ENCODE results near the gene C16orf87.

The C16orf87 gene

GRCh38 chr16:46843898-46844642 lies 13.1 kb upstream of the C16orf87 start:
- in situ Hi-C loops (cut with HindIII; ENCODE audit: low sequenced_read_pairs): no loop called here

DNA sequence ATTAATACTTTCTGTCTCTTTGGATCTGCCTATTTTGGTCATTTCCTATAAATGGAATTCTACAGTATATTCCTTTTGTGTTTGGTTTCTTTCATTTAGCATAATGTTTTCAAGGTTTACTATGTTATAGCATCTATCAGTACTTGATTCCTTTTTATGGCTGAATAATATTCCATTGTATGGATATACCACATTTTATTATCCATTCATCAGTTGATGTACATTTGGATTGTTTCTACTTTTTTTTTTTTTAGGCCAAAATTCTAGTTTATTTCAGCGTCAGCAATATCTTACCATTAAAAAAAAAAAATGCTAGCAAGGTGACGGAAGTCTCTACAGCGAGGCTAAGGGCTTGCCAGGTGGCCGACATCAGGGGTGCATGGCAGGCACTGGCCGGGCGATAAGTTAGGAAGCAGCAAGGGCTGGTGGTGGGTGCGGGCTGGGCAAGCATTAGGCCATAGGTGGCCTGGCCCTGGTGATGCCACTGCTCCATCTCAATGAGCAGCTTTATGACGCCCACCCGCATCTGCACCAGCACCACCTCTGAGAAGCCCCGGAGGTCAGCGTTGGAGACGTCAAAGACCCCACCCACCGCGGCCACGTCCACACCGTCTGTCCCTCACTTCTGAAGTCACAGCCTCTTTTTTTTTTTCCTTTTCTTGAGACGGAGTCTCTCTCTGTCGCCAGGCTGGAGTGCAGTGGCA lies 11.4 kb upstream of the C16orf87 start:
- in situ Hi-C loops (cut with HindIII; ENCODE audit: low sequenced_read_pairs): no loop called here

DNA sequence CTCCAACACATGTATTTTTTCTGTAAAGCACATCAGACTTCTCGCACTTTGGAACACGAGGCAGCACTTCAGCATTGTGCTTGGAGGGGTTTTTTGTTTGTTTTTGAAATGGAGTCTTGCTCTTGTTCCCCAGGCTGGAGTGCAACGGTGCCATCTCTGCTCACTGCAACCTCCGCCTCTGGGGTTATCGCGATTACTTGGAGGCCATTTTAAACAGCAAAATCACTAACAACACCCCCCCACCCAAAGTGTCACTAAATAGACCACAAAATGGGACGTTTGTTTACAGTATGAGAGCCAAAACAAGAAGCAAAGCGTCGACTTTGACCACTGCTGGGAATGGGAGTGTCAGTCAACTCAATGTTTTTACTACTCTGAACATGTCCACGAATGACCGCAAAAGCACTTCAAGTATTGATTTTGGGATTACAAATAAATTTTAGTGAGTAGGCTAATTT lies 9.0 kb upstream of the C16orf87 start:
- in situ Hi-C loops (cut with HindIII; ENCODE audit: low sequenced_read_pairs): loop anchor here (5.0 kb wide), 1 partner anchor 102 kb away; no protein-coding TSS in a partner anchor

DNA sequence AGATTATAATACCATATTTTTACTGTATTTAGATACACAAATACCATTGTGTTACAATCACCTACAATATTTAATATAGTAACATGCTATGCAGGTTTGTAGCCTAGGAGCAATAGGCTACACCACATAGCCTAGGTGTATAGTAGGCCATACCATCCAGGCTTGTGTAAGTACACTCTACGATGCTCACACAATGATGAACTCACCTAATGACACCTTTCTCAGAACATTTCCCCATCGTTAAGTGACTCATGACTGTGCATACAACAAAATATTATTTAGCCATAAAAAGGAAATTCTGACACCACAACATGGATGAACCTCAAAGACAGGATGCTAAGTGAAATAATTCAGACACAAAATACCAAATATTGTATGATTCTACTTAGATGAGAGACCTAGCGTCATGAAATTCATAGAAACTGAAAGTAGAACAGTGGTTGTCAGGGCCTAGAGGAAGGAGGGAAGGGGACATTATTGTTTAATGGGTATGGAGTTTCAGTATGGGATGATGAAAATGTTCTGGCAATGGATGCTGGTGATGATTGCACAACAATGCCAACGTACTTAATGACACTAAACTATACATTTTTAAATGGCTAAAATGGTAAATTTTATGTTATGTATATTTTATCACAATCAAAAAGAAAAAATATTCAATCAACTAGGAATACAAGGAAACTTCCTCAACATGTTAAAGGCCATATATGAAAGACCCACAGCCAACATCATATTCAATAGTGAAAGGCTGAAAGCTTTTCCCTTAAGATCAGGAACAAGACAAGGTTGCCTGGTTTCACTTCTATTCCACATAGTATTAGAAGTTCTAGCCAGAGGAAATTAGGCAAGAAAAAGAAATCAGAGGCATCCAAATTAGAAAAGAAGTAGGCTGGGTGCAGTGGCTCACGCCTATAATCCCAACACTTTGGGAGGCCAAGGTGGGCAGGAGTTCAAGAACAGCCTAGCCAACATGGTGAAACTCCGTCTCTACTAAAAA lies 5.9 kb upstream of the C16orf87 start:
- in situ Hi-C loops (cut with HindIII; ENCODE audit: low sequenced_read_pairs): loop anchor here (5.0 kb wide), 1 partner anchor 105 kb away; no protein-coding TSS in a partner anchor

DNA sequence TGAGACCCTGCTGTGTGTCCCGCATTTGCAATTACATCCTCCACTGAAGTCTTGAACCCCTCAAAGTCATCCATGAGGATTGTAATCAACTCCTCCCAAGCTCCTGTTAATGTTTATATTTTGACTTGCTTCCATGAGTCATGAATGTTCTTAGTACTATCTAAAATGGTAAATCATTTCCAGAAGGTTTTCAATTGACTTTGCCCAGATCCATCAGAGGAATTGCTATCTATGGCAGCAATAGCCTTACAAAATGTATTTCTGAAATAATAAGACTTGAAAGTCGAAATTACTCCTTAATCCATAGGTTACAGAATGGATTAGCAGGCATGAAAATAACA lies 2.5 kb upstream of the C16orf87 start:
- in situ Hi-C loops (cut with HindIII; ENCODE audit: low sequenced_read_pairs): no loop called here

DNA sequence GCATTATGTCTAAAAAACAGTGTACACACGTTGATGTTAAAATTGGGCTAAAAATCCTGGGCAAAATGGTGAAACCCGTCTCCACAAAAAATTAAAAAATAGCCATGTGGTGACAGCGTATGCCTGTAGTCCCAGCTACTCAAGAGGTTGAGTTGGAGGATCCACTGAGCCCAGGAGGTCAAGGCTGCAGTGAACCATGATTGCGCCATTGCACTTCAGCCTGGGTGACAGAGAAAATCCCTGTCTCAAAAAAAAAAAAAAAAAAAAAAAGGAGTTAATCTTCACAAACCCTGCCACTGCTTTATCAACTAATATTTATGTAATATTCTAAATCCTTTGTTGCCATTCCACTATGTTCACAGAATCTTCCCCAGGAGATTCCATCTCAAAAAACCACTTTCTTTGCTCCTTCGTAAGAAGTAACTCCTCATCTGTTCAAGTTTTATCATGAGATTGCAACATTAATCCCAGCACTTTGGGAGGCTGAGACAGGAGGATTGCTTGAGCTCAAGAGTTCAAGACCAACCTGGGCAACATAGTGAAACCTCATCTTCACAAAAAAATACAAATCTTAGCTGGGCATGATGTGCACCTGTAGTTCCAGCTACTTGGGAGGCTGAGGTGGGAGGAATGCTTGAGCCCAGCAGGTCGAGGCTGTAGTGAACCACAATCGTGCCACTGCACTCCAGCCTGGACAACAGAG lies 1.9 kb upstream of the C16orf87 start:
- in situ Hi-C loops (cut with HindIII; ENCODE audit: low sequenced_read_pairs): no loop called here

DNA sequence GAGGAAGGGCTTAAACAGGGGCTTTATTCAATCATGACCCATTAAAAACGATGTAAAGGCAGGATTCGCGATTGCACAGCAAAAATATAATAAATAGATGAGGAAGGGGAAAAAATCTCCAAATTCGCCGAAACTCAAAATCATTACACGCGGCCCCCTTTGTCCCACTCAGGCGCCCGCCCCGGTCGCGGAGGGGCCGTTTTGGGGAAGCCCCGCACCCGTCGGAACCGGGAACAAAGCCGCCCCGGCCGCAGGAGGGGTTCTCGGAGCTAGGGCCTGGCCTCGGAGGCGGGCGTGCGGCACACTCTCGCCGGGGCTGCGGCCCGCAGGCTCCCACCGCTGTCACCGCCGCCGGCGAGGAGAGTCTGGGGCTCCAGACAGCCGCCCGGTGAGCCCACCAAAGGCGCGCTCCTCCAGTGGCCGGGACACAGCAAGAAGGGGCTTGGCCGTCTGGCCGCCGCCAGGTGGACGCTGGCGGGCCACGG lies 521 bp downstream of the C16orf87 start:
- in situ Hi-C loops (cut with HindIII; ENCODE audit: low sequenced_read_pairs): no loop called here

- in situ Hi-C loops (cut with HindIII; ENCODE audit: low sequenced_read_pairs): no loop called here
Observed at GRCh38 chr16:46828943-46829342, 2.0 kb downstream of the C16orf87 start.

DNA sequence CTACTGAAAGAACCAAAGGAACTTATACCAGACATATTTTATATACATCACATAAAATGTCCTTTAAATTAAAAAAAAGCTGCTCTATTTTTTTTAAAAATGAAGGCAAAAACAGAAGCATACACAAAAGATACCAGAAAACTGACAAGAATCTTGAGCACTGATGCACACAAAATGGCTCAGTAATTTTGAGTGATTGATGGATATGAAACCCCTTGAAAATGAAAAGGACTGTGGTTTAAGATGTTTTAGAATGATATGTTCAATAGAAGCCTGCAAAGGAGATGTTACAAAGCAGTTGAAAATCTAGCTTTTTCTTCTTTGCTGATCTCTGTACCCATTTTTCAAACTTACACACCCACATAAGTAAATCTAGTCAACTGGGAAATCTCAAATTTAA lies 2.7 kb downstream of the C16orf87 start:
- in situ Hi-C loops (cut with HindIII; ENCODE audit: low sequenced_read_pairs): no loop called here

- in situ Hi-C loops (cut with HindIII; ENCODE audit: low sequenced_read_pairs): no loop called here
Observed at GRCh38 chr16:46826631-46827030, 4.3 kb downstream of the C16orf87 start.

DNA sequence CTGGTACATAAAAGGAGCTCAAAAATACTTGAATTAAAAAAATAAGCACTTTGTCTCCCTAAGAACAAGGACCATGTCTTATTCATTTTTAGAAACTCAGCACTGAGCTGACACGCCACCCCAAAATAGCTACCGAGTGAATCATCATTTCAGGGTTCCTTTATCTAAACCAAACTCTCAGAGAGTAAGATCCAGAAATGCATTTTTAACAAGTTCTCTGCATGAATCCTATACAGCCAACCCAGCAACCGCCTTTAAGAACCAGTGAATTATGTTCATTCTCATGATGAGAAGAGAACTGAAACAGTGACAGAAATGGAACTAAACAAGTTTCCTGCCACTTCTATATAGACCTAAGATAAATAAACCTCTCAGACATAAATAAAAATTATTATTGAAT lies 8.7 kb downstream of the C16orf87 start:
- in situ Hi-C loops (cut with HindIII; ENCODE audit: low sequenced_read_pairs): no loop called here

GRCh38 chr16:46817961-46818360 lies 13.0 kb downstream of the C16orf87 start:
- in situ Hi-C loops (cut with HindIII; ENCODE audit: low sequenced_read_pairs): no loop called here

DNA sequence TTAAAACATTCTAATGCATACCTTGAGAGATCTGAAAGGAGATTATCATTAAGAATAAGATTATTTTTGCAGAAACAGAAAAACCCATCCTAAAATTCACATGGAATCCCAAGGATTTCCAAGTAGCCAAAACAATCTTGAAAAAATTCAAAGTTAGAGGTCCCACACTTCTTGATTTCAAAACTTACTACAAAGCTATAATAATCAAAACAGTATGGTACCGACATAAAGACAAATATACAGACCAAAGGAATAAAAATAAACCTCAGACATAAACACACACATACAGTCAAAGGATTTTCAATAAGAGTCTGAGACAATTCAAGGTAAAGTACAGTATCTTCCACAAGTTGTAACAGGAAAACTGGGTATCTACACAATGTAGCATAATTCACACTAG lies 16.2 kb downstream of the C16orf87 start:
- in situ Hi-C loops (cut with HindIII; ENCODE audit: low sequenced_read_pairs): no loop called here

- in situ Hi-C loops (cut with HindIII; ENCODE audit: low sequenced_read_pairs): no loop called here
Observed at GRCh38 chr16:46813611-46814010, 17.4 kb downstream of the C16orf87 start.

DNA sequence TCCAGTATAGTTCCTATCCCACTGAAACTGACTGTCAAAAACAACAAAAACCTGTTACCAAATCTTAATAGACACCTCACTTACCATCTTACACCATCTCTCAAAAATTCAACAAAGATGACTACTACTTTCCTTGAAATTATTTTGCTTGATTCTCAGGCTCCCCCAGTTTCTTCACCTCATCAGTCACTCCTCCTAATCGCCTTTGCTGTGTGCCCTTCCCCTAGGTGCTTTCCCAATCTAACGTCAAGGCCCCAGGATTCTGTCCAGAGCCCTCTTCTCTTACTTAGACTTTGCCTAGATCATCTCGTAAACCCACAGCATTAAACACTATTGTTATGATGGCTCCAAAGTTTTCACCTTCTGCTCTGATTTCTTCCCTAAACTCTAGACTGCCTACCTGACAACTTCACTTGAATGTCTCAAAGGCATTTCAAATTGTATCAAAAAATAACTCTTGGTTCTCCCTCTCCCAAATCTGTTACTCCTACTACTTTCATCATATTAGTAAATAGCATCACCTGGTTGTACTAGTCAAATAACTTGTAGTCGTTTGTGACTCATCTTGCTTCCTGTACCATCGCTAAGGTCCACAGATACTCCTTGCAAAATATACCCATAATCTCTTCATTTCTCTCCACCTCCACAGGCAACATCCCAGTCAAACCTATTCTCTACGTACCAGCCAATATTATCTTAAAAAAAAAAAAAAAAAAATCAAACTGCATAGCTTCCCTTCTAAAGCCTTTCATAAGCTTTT lies 18.0 kb downstream of the C16orf87 start:
- in situ Hi-C loops (cut with HindIII; ENCODE audit: low sequenced_read_pairs): no loop called here

DNA sequence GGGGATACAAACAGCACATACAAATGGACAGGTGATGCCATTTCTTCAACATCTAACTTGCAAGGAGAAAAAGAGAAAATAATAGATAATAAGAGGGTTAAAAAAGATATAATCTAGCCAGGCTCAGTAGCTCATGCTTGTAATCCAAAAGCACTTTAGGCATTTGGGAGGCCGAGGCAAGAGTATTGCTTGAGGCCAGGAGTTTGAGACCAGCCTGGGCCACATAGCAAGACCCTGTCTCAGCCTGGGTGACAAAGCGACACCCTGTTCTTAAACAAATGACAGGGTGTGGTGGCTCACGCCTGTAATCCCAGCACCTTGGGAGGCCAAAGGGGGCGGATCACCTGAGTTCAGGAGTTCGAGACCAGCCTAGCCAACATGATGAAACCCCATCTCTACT lies 19.3 kb downstream of the C16orf87 start:
- in situ Hi-C loops (cut with HindIII; ENCODE audit: low sequenced_read_pairs): no loop called here

DNA sequence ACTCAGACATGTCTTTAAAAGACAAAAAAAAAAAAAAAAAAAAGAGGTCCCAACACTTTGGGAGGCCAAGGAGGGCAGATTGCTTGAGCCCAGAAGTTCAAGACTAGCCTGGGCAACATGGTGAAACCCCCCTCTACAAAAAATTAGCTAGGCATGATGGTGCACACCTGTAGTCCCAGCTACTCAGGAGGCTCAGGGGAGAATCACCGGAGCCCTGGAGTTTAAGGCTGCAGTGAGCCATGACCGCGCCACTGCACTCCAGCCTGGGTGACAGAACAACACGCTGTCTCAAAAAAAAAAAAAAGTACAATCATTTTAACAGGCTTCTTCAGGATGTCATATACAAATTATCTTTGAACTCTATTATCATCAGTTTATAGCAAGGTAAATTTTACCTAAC lies 22.0 kb downstream of the C16orf87 start:
- in situ Hi-C loops (cut with HindIII; ENCODE audit: low sequenced_read_pairs): no loop called here

DNA sequence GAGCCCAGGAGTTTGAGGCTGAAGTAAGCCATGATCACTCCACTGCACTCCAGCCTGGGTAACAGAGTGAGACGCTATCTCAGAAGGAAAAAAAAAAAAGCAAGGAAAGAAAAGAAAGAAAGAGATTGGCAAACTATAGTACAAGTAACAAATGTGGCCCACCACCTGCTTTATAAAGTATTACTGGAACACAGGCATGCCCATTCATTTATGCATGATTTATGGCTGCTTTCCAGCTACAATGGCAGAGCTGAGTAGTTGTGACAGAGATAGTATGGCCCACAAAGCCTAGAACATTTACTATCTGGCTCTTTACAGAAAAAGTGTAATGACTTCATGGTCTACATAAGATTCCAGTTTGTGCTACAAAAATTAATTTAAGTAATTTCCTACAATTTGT lies 23.6 kb downstream of the C16orf87 start:
- in situ Hi-C loops (cut with HindIII; ENCODE audit: low sequenced_read_pairs): no loop called here

DNA sequence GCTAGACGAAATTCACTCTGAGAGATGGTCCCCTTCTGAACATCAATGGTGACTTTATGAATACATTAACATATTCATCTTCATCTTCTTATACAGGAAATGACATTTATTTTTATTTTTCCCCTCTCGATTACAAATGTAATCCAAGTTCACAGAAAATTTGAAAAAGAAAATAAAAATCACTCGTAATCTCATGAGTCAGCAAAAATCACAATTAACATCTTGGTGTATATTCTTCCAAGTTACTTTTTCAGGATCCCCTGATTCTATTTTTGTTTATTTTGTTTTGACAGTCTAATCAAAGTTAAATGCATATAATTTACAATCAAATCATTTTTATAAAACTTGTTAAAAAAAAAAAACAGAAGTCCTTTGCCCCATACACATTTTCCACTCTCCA lies 27.6 kb downstream of the C16orf87 start:
- in situ Hi-C loops (cut with HindIII; ENCODE audit: low sequenced_read_pairs): loop anchor here (5.0 kb wide), 1 partner anchor 126 kb away; no protein-coding TSS in a partner anchor

Data from endothelial cell of hepatic sinusoid (primary cell).